Heart right ventricle (tissue), 16 donors: ENCODE measurements around the gene CIPC. TPM values are rescaled to one million over a fixed set of nuclear protein-coding genes. Genes with fewer than 3 reads are reported as not detected.
A peak's percentile ranks its signal among the peaks of the same experiment; 100 is the strongest.

Source experiments
- ATAC-seq, 8 donors: fragments of 200-7000 bp; cut with Tn5 transposase; one replicate each; pipeline ENCODE4 v1.9.1; 2020; ENCODE audit warnings: mild to moderate bottlenecking in 8 of 8, moderate library complexity in 8 of 8, moderate number of reproducible peaks in 1 of 8
- DNase-seq, 2 donors: peaks; one replicate each; pipeline ENCODE4 v3.0.0-alpha.2; 2020
- H3K27ac ChIP-seq, 10 donors: fragments of 200-600 bp; sonication (generic) in 2 of 10; one replicate each; pipeline versions ENCODE4 v1.5.0 to v1.8.0; 2020 to 2022; ENCODE audit warnings: mild to moderate bottlenecking in 3 of 10
- H3K27me3 ChIP-seq, 7 donors: fragments of 200-600 bp; one replicate each; pipeline ENCODE4 v1.8.0; 2021 to 2022; ENCODE audit warnings: mild to moderate bottlenecking in 2 of 7
- H3K36me3 ChIP-seq, 9 donors: fragments of 200-600 bp; sonication (generic) in 1 of 9; one replicate each; pipeline versions ENCODE4 v1.5.0 to v1.8.0; 2020 to 2022; ENCODE audit warnings: mild to moderate bottlenecking in 2 of 9
- H3K4me1 ChIP-seq, 9 donors: fragments of 200-600 bp; sonication (generic) in 1 of 9; one replicate each; pipeline versions ENCODE4 v1.5.0 to v1.8.0; 2020 to 2022; ENCODE audit warnings: mild to moderate bottlenecking in 4 of 9
- H3K4me3 ChIP-seq, 10 donors: fragments of 200-600 bp; sonication (generic) in 2 of 10; one replicate each; pipeline versions ENCODE4 v1.5.0 to v1.8.0; 2020 to 2022; ENCODE audit warnings: mild to moderate bottlenecking in 7 of 10, moderate library complexity in 2 of 10
- H3K9me3 ChIP-seq, 11 donors: fragments of 200-600 bp in 10 of 11; sonication (generic) in 2 of 11; one replicate each; pipeline versions ENCODE4 v1.5.0 to v1.8.0; 2013 to 2022; ENCODE audit warnings: mild to moderate bottlenecking in 2 of 11, control low read depth in 1 of 11, moderate library complexity in 1 of 11
- CTCF ChIP-seq, 9 donors: fragments of 200-600 bp; sonication (generic) in 2 of 9; IDR thresholded peaks; one replicate each; pipeline versions ENCODE4 v1.5.0 to v1.8.0; 2021 to 2022; ENCODE audit warnings: antibody characterized with exemption in 9 of 9, mild to moderate bottlenecking in 5 of 9, moderate library complexity in 1 of 9
- WGBS, 2 donors: extraction: QIAGEN DNeasy Blood & Tissue Kit; methylation state at CpG; one replicate each; pipeline ENCODE4 v1.1.7; 2013; ENCODE audit warnings: inconsistent platforms in 1 of 2; 5-methylcytosine and 5-hydroxymethylcytosine counted together
- intact Hi-C, 10 donors: fragments of 100-400 bp; cut with DNase I; formaldehyde crosslinking; loops; one replicate each; pipeline versions ENCODE4 v1.11.1 to v1.14.2; 2022
- polyA plus RNA-seq, 2 donors: library from polyadenylated mRNA; stranded (reverse); fragments of 200-250 nt; gene quantifications; one replicate each; pipeline ENCODE4 v1.2.3, GENCODE V29; 2013
- total RNA-seq, 10 donors: library from RNA; stranded (reverse); fragmentation: NEBNext Ultra II Directional in 3 of 10; extraction: Animal tissue kit (Norgen Biotek cat#: 25700) in 3 of 10; gene quantifications; one replicate each; pipeline versions ENCODE4 v1.2.1 to v1.2.4, GENCODE V29; 2021 to 2023
- donor health status: Arrhythmogenic right ventricular cardiomyopathy.
- donor health status: ischemic (EF 13 %, LVEDD 7.1; RV severe dilation, severe dysfunction).
- donor health status: healthy with polysubstance abuse.
- donor health status: DM: no; HTN: yes; CAD: no.
- donor health status: DM: no; HTN: no; CAD: no.
- donor health status: ischemic (EF 25% LVEDD 6.9; RV normal size, moderate dysfunction).
- donor health status: ischemic (EF 25% LVEDD 5.7; RV mildly dilated, moderate dysfunction).
- donor health status: healthy.
- donor health status: DM: yes; HTN: yes; CAD: no.
- donor health status: Ischemic cardiomyopathy.
- donor health status: ischemic (EF 35%, LVEDD 5.7; RV mildly dilated, moderate dysfunction).
- donor health status: nonischemic (EF 11% LVEDD 7.7; RV severe dilation, severe dysfunction).
- donor health status: DM: yes; HTN: yes; CAD: no.
- donor health status: PGD.
- donor health status: ischemic (EF 29% LVEDD 5.4; RV normal size, mild dysfunction).
- donor health status: nonischemic (EF 23%, LVEDD 6.1; RV moderate dilation, normal function).

CIPC gene
- total and polyA plus RNA-seq, 12 donors = 9.4 to 93.8 (median 62.5) TPM

- Histone ChIP-seq H3K36me3 (peaks cover 0 to 6% (median 0%) of the 10 kb centered on the region in 9 donors), H3K27me3 (peaks cover 0 to 30% (median 9%) of the 10 kb centered on the region in 7 donors), H3K4me3 (peak overlapping the region in 9 of 10 donors; percentile 40 to 62 (median 56))
Measured at GRCh38 chr14:77125281-77125801, 27.3 kb downstream of the CIPC start.

GRCh38 chr14:77125823-77126325 lies 27.8 kb downstream of the CIPC start:
- no peak overlapping the region for H3K4me3 ChIP-seq
- WGBS, 2 donors = 94 to 95% methylated on average over 8 of the region's 8 CpGs
- H3K27me3 ChIP-seq = peaks cover 0 to 30% (median 9%) of the 10 kb centered on the region in 7 donors
- H3K4me1 ChIP-seq = peaks cover 14 to 43% (median 36%) of the 10 kb centered on the region in 9 donors
- no peaks in the 10 kb centered on the region for H3K9me3 ChIP-seq
- intact Hi-C loops = loop anchor here in 2 of 10 donors (10.0 kb wide), 2 partner anchors 189 to 251 kb away; no protein-coding TSS in a partner anchor
- H3K36me3 ChIP-seq = peaks cover 0 to 6% (median 0%) of the 10 kb centered on the region in 9 donors
- no peak for ATAC-seq
- no peak for DNase-seq
- no peak overlapping the region for H3K27ac ChIP-seq
- no peak for TF ChIP-seq CTCF (IDR thresholded peaks at IDR 0.05)

More at GRCh38 chr14:77125281-77125801, 27.3 kb downstream of the CIPC start:
- DNase-seq = no peak
- Histone ChIP-seq H3K27ac (no peak overlapping the region), H3K4me1 (peaks cover 14 to 49% (median 36%) of the 10 kb centered on the region in 9 donors), H3K9me3 (no peaks in the 10 kb centered on the region)
- 23 to 24% methylated on average over 30 of the region's 30 CpGs for WGBS, 2 donors
- peak in 3 of 9 donors; percentile 7 to 37 (median 21) for TF ChIP-seq CTCF (IDR thresholded peaks at IDR 0.05)
- ATAC-seq = no peak
- intact Hi-C loops = loop anchor here in 2 of 10 donors (10.0 kb wide), 2 partner anchors 189 to 251 kb away; no protein-coding TSS in a partner anchor

GRCh38 chr14:77126461-77126990 lies 28.5 kb downstream of the CIPC start:
- DNase-seq (no peak), ATAC-seq (no peak)
- no peak overlapping the region for H3K27ac ChIP-seq
- H3K27me3 ChIP-seq = peaks cover 0 to 30% (median 9%) of the 10 kb centered on the region in 7 donors
- 90 to 92% methylated on average over 4 of the region's 4 CpGs for WGBS, 2 donors
- intact Hi-C loops = loop anchor here in 2 of 10 donors (10.0 kb wide), 2 partner anchors 188 to 252 kb away; no protein-coding TSS in a partner anchor
- no peaks in the 10 kb centered on the region for H3K9me3 ChIP-seq
- H3K36me3 ChIP-seq = peaks cover 0 to under 1% (median 0%) of the 10 kb centered on the region in 9 donors
- no peak overlapping the region for H3K4me3 ChIP-seq
- no peak for TF ChIP-seq CTCF (IDR thresholded peaks at IDR 0.05)
- peaks cover 10 to 37% (median 30%) of the 10 kb centered on the region in 9 donors for H3K4me1 ChIP-seq

GRCh38 chr14:77128414-77128891 lies 30.4 kb downstream of the CIPC start:
- no peak for TF ChIP-seq CTCF (IDR thresholded peaks at IDR 0.05)
- no peak overlapping the region for H3K4me3 ChIP-seq
- no peak overlapping the region for H3K27ac ChIP-seq
- no peak for ATAC-seq
- no peaks in the 10 kb centered on the region for H3K36me3 ChIP-seq
- intact Hi-C loops = loop anchor here in 2 of 10 donors (10.0 kb wide), 2 partner anchors 186 to 254 kb away; no protein-coding TSS in a partner anchor
- peaks cover 0 to 42% (median 23%) of the 10 kb centered on the region in 7 donors for H3K27me3 ChIP-seq
- WGBS, 2 donors = 62% methylated on average over 6 of the region's 6 CpGs
- H3K9me3 ChIP-seq = no peaks in the 10 kb centered on the region
- H3K4me1 ChIP-seq = peaks cover 9 to 21% (median 18%) of the 10 kb centered on the region in 9 donors
- no peak for DNase-seq
